NCI-H2171 treated with DMSO at 0.1 percent for 48 hours (cell line): ENCODE results near the gene FANCL.
"Not testable (repeated sequence)": the region's sequence is repeated elsewhere in the genome, so short reads cannot be mapped to it uniquely, and the experiment has no call there.

Experiments
- DNase-seq: peaks from one replicate; lab custom pipeline; 2025; lab: John Stamatoyannopoulos, UW

The FANCL gene

GRCh38 chr2:58206785-58207184 lies 34.3 kb downstream of the FANCL start:
- DNase-seq: no peak

GRCh38 chr2:58204195-58204959 lies 36.7 kb downstream of the FANCL start:
- no peak for DNase-seq

GRCh38 chr2:58203018-58203417 lies 38.1 kb downstream of the FANCL start:
- no peak for DNase-seq

- DNase-seq: no peak
These were observed 38.7 kb downstream of the FANCL start for GRCh38 chr2:58202404-58202803.

- DNase-seq: no peak
These were observed 43.2 kb downstream of the FANCL start for GRCh38 chr2:58197894-58198293.

- no peak for DNase-seq
These were observed 45.5 kb downstream of the FANCL start for GRCh38 chr2:58195662-58196061.

- DNase-seq: peak; percentile 3
These were observed 46.7 kb downstream of the FANCL start for GRCh38 chr2:58194458-58194857.

- DNase-seq: not testable (repeated sequence)
These were observed 54.1 kb downstream of the FANCL start for GRCh38 chr2:58187022-58187421.

- DNase-seq: no peak
These were observed 54.6 kb downstream of the FANCL start for GRCh38 chr2:58186501-58186900.

GRCh38 chr2:58182527-58182926 lies 58.6 kb downstream of the FANCL start:
- DNase-seq: no peak

GRCh38 chr2:58180635-58181034 lies 60.5 kb downstream of the FANCL start:
- DNase-seq: no peak

- DNase-seq: not testable (repeated sequence)
These were observed 61.0 kb downstream of the FANCL start for GRCh38 chr2:58180175-58180574.

- not testable (repeated sequence) for DNase-seq
These were observed 63.9 kb downstream of the FANCL start for GRCh38 chr2:58177187-58177586.

GRCh38 chr2:58171831-58172230 lies 69.3 kb downstream of the FANCL start:
- not testable (repeated sequence) for DNase-seq

GRCh38 chr2:58170334-58170933 lies 70.7 kb downstream of the FANCL start:
- DNase-seq: not testable (repeated sequence)

GRCh38 chr2:58169845-58170244 lies 71.3 kb downstream of the FANCL start:
- DNase-seq: not testable (repeated sequence)

GRCh38 chr2:58168130-58168529 lies 73.0 kb downstream of the FANCL start:
- not testable (repeated sequence) for DNase-seq

GRCh38 chr2:58163913-58164312 lies 77.2 kb downstream of the FANCL start:
- DNase-seq: no peak

- DNase-seq: no peak
These were observed 82.6 kb downstream of the FANCL start for GRCh38 chr2:58158481-58158880.

GRCh38 chr2:58157754-58158153 lies 83.4 kb downstream of the FANCL start:
- DNase-seq: no peak

- no peak for DNase-seq
These were observed 84.3 kb downstream of the FANCL start for GRCh38 chr2:58156780-58157179.

- no peak for DNase-seq
These were observed 85.9 kb downstream of the FANCL start for GRCh38 chr2:58155160-58155778.

GRCh38 chr2:58146707-58147106 lies 94.4 kb downstream of the FANCL start:
- no peak for DNase-seq
